Stomach (tissue), 9 donors: ENCODE measurements around the gene PKP4. TPM values are rescaled to one million over a fixed set of nuclear protein-coding genes. Genes with fewer than 3 reads are reported as not detected.

ENCODE experiments used
- DNase-seq, 2 donors: peaks; one replicate each; pipeline versions ENCODE4 v3.0.0 to v3.0.0-alpha.2; 2013 to 2019
- H3K27ac ChIP-seq, 5 donors: fragments of 200-600 bp in 4 of 5; sonication (generic) in 4 of 5; one replicate each; pipeline ENCODE4 v1.5.1; 2013 to 2019; ENCODE audit warnings: mild to moderate bottlenecking in 1 of 5, moderate library complexity in 1 of 5
- H3K27me3 ChIP-seq, 3 donors: fragments of 200-600 bp; sonication (generic); one replicate each; pipeline ENCODE4 v1.5.1; 2017 to 2019; ENCODE audit warnings: mixed run types in 1 of 3
- H3K36me3 ChIP-seq, 4 donors: fragments of 200-600 bp; sonication (generic); 1 replicate in 3 of 4; 2 replicates in 1 of 4; pipeline ENCODE4 v1.5.1; 2016 to 2019
- H3K4me1 ChIP-seq, 4 donors: fragments of 200-600 bp; sonication (generic); one replicate each; pipeline ENCODE4 v1.5.1; 2016 to 2019
- H3K4me3 ChIP-seq, 4 donors: fragments of 200-600 bp; sonication (generic) in 3 of 4; one replicate each; pipeline ENCODE4 v1.5.1; 2016 to 2019; ENCODE audit warnings: mild to moderate bottlenecking in 1 of 4
- H3K9me3 ChIP-seq, 4 donors: fragments of 200-600 bp; sonication (generic); one replicate each; pipeline ENCODE4 v1.5.1; 2016 to 2019
- EP300 ChIP-seq: sonication (generic); formaldehyde crosslinking; IDR thresholded peaks from one replicate; pipeline ENCODE4 v1.6.1; 2017; ENCODE audit warnings: antibody characterized with exemption
- POLR2A ChIP-seq, 4 donors: fragments of 450-650 bp; IDR thresholded peaks; one replicate each; pipeline ENCODE4 v1.6.1; 2016; ENCODE audit warnings: antibody characterized with exemption in 4 of 4, control low read depth in 2 of 4, mild to moderate bottlenecking in 1 of 4, moderate library complexity in 1 of 4
- POLR2AphosphoS5 ChIP-seq, 3 donors: sonication (generic); formaldehyde crosslinking; IDR thresholded peaks; one replicate each; pipeline ENCODE4 v1.6.1; 2016; ENCODE audit warnings: antibody characterized with exemption in 3 of 3
- WGBS, 5 donors: extraction: QIAGEN DNeasy Blood & Tissue Kit in 3 of 5; methylation state at CpG; one replicate each; pipeline versions ENCODE4 v1.1.5 to v1.1.7; 2013 to 2018; 5-methylcytosine and 5-hydroxymethylcytosine counted together
- intact Hi-C: fragments of 100-400 bp; cut with DNase I; formaldehyde crosslinking; loops from one replicate; pipeline ENCODE4 v1.15.1; 2023; ENCODE audit warnings: low total_unique reads
- polyA plus RNA-seq, 3 donors: library from polyadenylated mRNA; stranded (reverse); fragments of 200-250 nt; gene quantifications; one replicate each; pipeline ENCODE4 v1.2.3, GENCODE V29; 2013
- total RNA-seq, 5 donors: library from RNA; depleted of rRNA; stranded (reverse); fragments of >200 nt; gene quantifications; one replicate each; pipeline versions ENCODE4 v1.1.0 to v1.2.3, GENCODE V29; 2014 to 2016
- TF ChIP-seq, protein P1 (sequence below), 7 experiments: fragments of 450-650 bp in 4 of 7; fragments of 200-600 bp in 3 of 7; sonication (generic) in 3 of 7; IDR thresholded peaks; one replicate each; pipeline ENCODE4 v1.5.1; 2016 to 2019; ENCODE audit warnings: antibody characterized with exemption in 7 of 7, control low read depth in 2 of 7, mild to moderate bottlenecking in 1 of 7
- donor health status: healthy with polysubstance abuse.
- donor health status: Bipolar disorder and iron deficiency.
- donor health status: healthy.

The PKP4 gene
- total and polyA plus RNA-seq, 8 donors = 20.5 to 223 (median 75.8) TPM

DNA sequence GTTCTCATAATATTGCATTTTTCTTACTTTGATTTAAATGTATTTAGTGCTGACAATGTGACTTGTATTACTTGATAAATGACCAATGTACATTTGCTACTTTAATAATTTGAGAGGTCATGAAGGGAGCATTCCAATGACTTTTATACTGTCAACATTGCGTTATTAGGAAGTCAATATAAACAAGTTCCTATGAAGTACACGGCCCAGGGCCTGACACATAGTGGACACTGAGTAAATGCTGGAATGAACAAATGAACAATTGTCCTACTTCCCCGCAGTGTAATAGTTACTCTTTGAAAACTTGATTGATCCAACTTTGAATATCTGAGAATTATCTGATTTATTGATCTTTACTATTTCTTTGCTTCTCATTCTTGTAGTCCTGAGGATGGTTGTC lies 47.3 kb downstream of the PKP4 start:
- no peaks in the 10 kb centered on the region for H3K36me3 ChIP-seq
- TF ChIP-seq, protein P1, sequence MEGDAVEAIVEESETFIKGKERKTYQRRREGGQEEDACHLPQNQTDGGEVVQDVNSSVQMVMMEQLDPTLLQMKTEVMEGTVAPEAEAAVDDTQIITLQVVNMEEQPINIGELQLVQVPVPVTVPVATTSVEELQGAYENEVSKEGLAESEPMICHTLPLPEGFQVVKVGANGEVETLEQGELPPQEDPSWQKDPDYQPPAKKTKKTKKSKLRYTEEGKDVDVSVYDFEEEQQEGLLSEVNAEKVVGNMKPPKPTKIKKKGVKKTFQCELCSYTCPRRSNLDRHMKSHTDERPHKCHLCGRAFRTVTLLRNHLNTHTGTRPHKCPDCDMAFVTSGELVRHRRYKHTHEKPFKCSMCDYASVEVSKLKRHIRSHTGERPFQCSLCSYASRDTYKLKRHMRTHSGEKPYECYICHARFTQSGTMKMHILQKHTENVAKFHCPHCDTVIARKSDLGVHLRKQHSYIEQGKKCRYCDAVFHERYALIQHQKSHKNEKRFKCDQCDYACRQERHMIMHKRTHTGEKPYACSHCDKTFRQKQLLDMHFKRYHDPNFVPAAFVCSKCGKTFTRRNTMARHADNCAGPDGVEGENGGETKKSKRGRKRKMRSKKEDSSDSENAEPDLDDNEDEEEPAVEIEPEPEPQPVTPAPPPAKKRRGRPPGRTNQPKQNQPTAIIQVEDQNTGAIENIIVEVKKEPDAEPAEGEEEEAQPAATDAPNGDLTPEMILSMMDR (IDR thresholded peaks at IDR 0.05) = no peak
- TF ChIP-seq EP300 (no peak), POLR2A (IDR thresholded peaks at IDR 0.05) (no peak), POLR2AphosphoS5 (IDR thresholded peaks at IDR 0.05) (no peak)
- no peak overlapping the region for H3K27ac ChIP-seq
- peaks cover 8 to 57% (median 27%) of the 10 kb centered on the region in 4 donors for H3K4me1 ChIP-seq
- DNase-seq = no peak
- intact Hi-C loops = no loop called here
- H3K9me3 ChIP-seq = no peaks in the 10 kb centered on the region
- H3K27me3 ChIP-seq = no peaks in the 10 kb centered on the region
- H3K4me3 ChIP-seq = no peak overlapping the region
- WGBS, 5 donors = 69 to 78% (median 74%) methylated on average over 3 of the region's 3 CpGs

DNA sequence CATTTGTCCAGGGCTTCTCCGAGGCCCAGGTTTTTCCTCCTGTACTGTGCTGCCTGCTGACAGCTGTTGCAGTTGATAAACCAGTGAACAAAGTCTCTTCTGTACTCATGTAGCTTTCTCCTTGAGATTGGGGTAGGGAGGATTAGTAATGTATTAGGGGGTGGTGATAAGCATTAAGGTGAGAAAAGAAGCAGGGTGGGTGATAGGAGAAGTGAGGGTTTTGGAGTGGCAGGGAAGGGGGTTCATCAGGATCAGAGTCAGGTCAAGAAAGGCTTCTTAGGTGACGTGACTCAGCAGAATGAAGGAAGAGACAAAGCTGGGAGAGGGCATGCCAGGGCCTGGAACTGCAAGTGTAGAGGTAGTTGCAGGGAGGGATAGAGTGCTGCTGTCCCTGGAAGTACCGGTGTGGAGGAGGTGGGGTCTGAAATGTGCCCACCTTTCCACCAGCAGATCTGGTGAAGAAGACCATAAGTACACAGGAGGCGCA lies 48.7 kb downstream of the PKP4 start:
- no peaks in the 10 kb centered on the region for H3K36me3 ChIP-seq
- intact Hi-C loops = no loop called here
- H3K27ac ChIP-seq = no peak overlapping the region
- H3K4me1 ChIP-seq = peaks cover 3 to 61% (median 25%) of the 10 kb centered on the region in 4 donors
- no peak for DNase-seq
- no peak overlapping the region for H3K4me3 ChIP-seq
- no peaks in the 10 kb centered on the region for H3K9me3 ChIP-seq
- TF ChIP-seq POLR2AphosphoS5 (IDR thresholded peaks at IDR 0.05) (no peak), EP300 (no peak), POLR2A (IDR thresholded peaks at IDR 0.05) (no peak)
- TF ChIP-seq, protein P1 (IDR thresholded peaks at IDR 0.05) = no peak
- 69 to 78% (median 72%) methylated on average over 4 of the region's 4 CpGs for WGBS, 5 donors
- H3K27me3 ChIP-seq = no peaks in the 10 kb centered on the region

DNA sequence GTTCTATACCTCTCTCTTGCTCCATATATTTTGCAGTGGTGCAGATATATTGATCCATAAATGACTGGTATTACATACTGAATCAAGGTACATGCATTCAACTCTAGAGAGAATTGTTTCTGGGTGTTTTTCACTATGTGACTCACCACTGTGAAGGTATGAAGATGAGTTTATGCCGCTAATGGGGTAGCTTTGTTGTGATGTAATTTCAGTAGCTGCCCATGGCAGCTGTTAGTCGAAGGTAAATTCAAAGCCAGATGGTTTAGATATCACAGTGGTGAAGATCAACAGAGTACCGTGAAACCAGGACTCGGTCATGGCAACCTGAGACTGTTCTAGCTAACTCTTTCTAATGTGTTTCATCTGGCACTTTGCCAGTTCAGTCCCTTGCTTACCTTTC lies 50.4 kb downstream of the PKP4 start:
- no peak for DNase-seq
- Histone ChIP-seq H3K9me3 (no peaks in the 10 kb centered on the region), H3K4me3 (no peak overlapping the region), H3K27me3 (no peaks in the 10 kb centered on the region), H3K27ac (no peak overlapping the region), H3K4me1 (peaks cover 0 to 48% (median 16%) of the 10 kb centered on the region in 4 donors), H3K36me3 (no peaks in the 10 kb centered on the region)
- intact Hi-C loops = no loop called here
- WGBS, 5 donors = 61 to 73% (median 64%) methylated on average over 4 of the region's 4 CpGs
- TF ChIP-seq, protein P1 (IDR thresholded peaks at IDR 0.05) = no peak
- no peak for TF ChIP-seq POLR2A (IDR thresholded peaks at IDR 0.05)
- TF ChIP-seq EP300 = no peak
- no peak for TF ChIP-seq POLR2AphosphoS5 (IDR thresholded peaks at IDR 0.05)

DNA sequence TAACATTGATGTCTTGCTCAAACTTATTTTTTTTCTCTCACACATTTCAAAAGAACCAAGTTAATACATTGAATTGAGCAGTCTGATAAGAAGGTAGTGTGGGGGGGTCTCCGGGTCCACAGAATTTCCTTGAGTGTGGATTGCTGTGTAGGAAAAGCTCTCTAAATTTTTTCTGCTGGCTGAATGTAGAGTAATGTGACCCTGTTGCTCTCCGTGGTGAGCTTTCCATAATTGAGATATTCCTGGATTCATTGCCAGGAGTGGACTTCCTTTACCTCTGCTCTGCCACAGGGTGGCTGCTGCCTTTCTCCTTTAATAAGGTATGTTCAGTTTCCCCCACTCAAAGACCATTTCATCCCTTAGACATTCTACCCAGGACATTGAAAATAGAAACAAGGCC lies 50.9 kb downstream of the PKP4 start:
- no peak for DNase-seq
- Histone ChIP-seq H3K36me3 (no peaks in the 10 kb centered on the region), H3K27me3 (no peaks in the 10 kb centered on the region), H3K4me1 (peaks cover 0 to 43% (median 14%) of the 10 kb centered on the region in 4 donors), H3K27ac (no peak overlapping the region), H3K9me3 (no peaks in the 10 kb centered on the region), H3K4me3 (no peak overlapping the region)
- 43 to 69% (median 69%) methylated on average over 2 of the region's 2 CpGs for WGBS, 5 donors
- no peak for TF ChIP-seq EP300
- no peak for TF ChIP-seq POLR2A (IDR thresholded peaks at IDR 0.05)
- TF ChIP-seq, protein P1 (IDR thresholded peaks at IDR 0.05) = no peak
- no peak for TF ChIP-seq POLR2AphosphoS5 (IDR thresholded peaks at IDR 0.05)
- intact Hi-C loops = no loop called here
